ENCODE measurements around the gene ERC2.

The ERC2 gene

GRCh38 chr3:56025326-56025725, 442.9 kb downstream of the ERC2 start:
- no peak overlapping the region for H2AFZ ChIP-seq (ENCODE audit: low read length)
- no peaks in the 10 kb centered on the region for H3K79me2 ChIP-seq (ENCODE audit: insufficient read depth, low read length)
- no peak overlapping the region for H3K27ac ChIP-seq (ENCODE audit: low read depth, low read length, poor library complexity, severe bottlenecking)
- H3K4me2 ChIP-seq (ENCODE audit: low read length), result no peak overlapping the region
- H3K27me3 ChIP-seq (ENCODE audit: insufficient read depth, low read length), result no peaks in the 10 kb centered on the region
- H4K20me1 ChIP-seq (ENCODE audit: insufficient read depth, low read length), result no peaks in the 10 kb centered on the region
- H3K36me3 ChIP-seq (ENCODE audit: insufficient read depth, low read length), result no peaks in the 10 kb centered on the region
- TF ChIP-seq CTCF (IDR thresholded peaks at IDR 0.05; ENCODE audit: low read length), result no peak
- no peak for TF ChIP-seq EZH2 (IDR thresholded peaks at IDR 0.05; ENCODE audit: borderline replicate concordance, low read length)
- H3K9ac ChIP-seq (ENCODE audit: low read length), result no peak overlapping the region
- no peaks in the 10 kb centered on the region for H3K9me2 ChIP-seq (ENCODE audit: low read depth, low read length)
- H3K4me3 ChIP-seq (ENCODE audit: low read depth, low read length, poor library complexity, severe bottlenecking), result no peak overlapping the region
- no peaks in the 10 kb centered on the region for H3K4me1 ChIP-seq (ENCODE audit: insufficient read depth, low read length, severe bottlenecking)
- H3F3A ChIP-seq (ENCODE audit: insufficient read depth, low read length), result no peaks in the 10 kb centered on the region
- H3K9me3 ChIP-seq (ENCODE audit: low read length), result no peaks in the 10 kb centered on the region

GRCh38 chr3:56023546-56023945, 444.7 kb downstream of the ERC2 start:
- no peak overlapping the region for H3K4me3 ChIP-seq (ENCODE audit: low read depth, low read length, poor library complexity, severe bottlenecking)
- no peaks in the 10 kb centered on the region for H3K4me1 ChIP-seq (ENCODE audit: insufficient read depth, low read length, severe bottlenecking)
- no peak overlapping the region for H2AFZ ChIP-seq (ENCODE audit: low read length)
- H3K4me2 ChIP-seq (ENCODE audit: low read length), result no peak overlapping the region
- no peak for TF ChIP-seq EZH2 (IDR thresholded peaks at IDR 0.05; ENCODE audit: borderline replicate concordance, low read length)
- no peak for TF ChIP-seq CTCF (IDR thresholded peaks at IDR 0.05; ENCODE audit: low read length)
- H4K20me1 ChIP-seq (ENCODE audit: insufficient read depth, low read length), result no peaks in the 10 kb centered on the region
- no peaks in the 10 kb centered on the region for H3K36me3 ChIP-seq (ENCODE audit: insufficient read depth, low read length)
- H3K79me2 ChIP-seq (ENCODE audit: insufficient read depth, low read length), result no peaks in the 10 kb centered on the region
- no peaks in the 10 kb centered on the region for H3K27me3 ChIP-seq (ENCODE audit: insufficient read depth, low read length)
- no peaks in the 10 kb centered on the region for H3K9me3 ChIP-seq (ENCODE audit: low read length)
- H3K27ac ChIP-seq (ENCODE audit: low read depth, low read length, poor library complexity, severe bottlenecking), result no peak overlapping the region
- no peaks in the 10 kb centered on the region for H3K9me2 ChIP-seq (ENCODE audit: low read depth, low read length)
- no peak overlapping the region for H3K9ac ChIP-seq (ENCODE audit: low read length)
- H3F3A ChIP-seq (ENCODE audit: insufficient read depth, low read length), result no peaks in the 10 kb centered on the region

- Histone ChIP-seq H3K4me1 (ENCODE audit: insufficient read depth, low read length, severe bottlenecking) (no peaks in the 10 kb centered on the region), H3K27ac (ENCODE audit: low read depth, low read length, poor library complexity, severe bottlenecking) (no peak overlapping the region), H3K9me3 (ENCODE audit: low read length) (no peaks in the 10 kb centered on the region), H3K79me2 (ENCODE audit: insufficient read depth, low read length) (no peaks in the 10 kb centered on the region), H3K9ac (ENCODE audit: low read length) (no peak overlapping the region), H3K27me3 (ENCODE audit: insufficient read depth, low read length) (no peaks in the 10 kb centered on the region), H3K4me3 (ENCODE audit: low read depth, low read length, poor library complexity, severe bottlenecking) (no peak overlapping the region), H3K36me3 (ENCODE audit: insufficient read depth, low read length) (no peaks in the 10 kb centered on the region), H3K9me2 (ENCODE audit: low read depth, low read length) (no peaks in the 10 kb centered on the region), H3K4me2 (ENCODE audit: low read length) (no peak overlapping the region), H3F3A (ENCODE audit: insufficient read depth, low read length) (no peaks in the 10 kb centered on the region), H2AFZ (ENCODE audit: low read length) (no peak overlapping the region), H4K20me1 (ENCODE audit: insufficient read depth, low read length) (no peaks in the 10 kb centered on the region)
- TF ChIP-seq EZH2 (IDR thresholded peaks at IDR 0.05; ENCODE audit: borderline replicate concordance, low read length), result no peak
- no peak for TF ChIP-seq CTCF (IDR thresholded peaks at IDR 0.05; ENCODE audit: low read length)
Measured at GRCh38 chr3:56022619-56023018, 445.6 kb downstream of the ERC2 start.
